Thyroid gland (tissue), 4 donors: ENCODE results near the gene ACSS1. TPM values are rescaled to one million over a fixed set of nuclear protein-coding genes. Genes with fewer than 3 reads are reported as not detected.
A peak's percentile ranks its signal among the peaks of the same experiment; 100 is the strongest.

Experiments used
- DNase-seq, 2 donors: peaks; one replicate each; pipeline ENCODE4 v3.0.0-alpha.2; 2019
- H3K27ac ChIP-seq, 3 donors: fragments of 200-600 bp; sonication (generic); 1 replicate in 2 of 3; 2 replicates in 1 of 3; pipeline ENCODE4 v1.5.1; 2016 to 2019; ENCODE audit warnings: mild to moderate bottlenecking in 1 of 3, moderate library complexity in 1 of 3
- H3K27me3 ChIP-seq: fragments of 200-600 bp; sonication (generic); one replicate; pipeline ENCODE4 v1.5.1; 2019
- H3K36me3 ChIP-seq, 2 donors: fragments of 200-600 bp; sonication (generic); one replicate each; pipeline ENCODE4 v1.5.1; 2016 to 2019
- H3K4me1 ChIP-seq, 2 donors: fragments of 200-600 bp; sonication (generic); one replicate each; pipeline ENCODE4 v1.5.1; 2017 to 2019
- H3K4me3 ChIP-seq, 3 donors: fragments of 200-600 bp; sonication (generic); replicated peaks in 1 of 3; 1 replicate in 2 of 3; 2 replicates in 1 of 3; pipeline ENCODE4 v1.5.1; 2016; ENCODE audit warnings: mild to moderate bottlenecking in 1 of 3
- H3K9me3 ChIP-seq: fragments of 200-600 bp; sonication (generic); one replicate; pipeline ENCODE4 v1.5.1; 2017
- CTCF ChIP-seq, 6 experiments: fragments of 200-600 bp in 3 of 6; fragments of 450-650 bp in 3 of 6; sonication (generic) in 3 of 6; IDR thresholded peaks; one replicate each; pipeline ENCODE4 v1.5.1; 2016 to 2019; ENCODE audit warnings: antibody characterized with exemption in 6 of 6, mild to moderate bottlenecking in 2 of 6, inconsistent platforms in 1 of 6, moderate library complexity in 1 of 6
- POLR2A ChIP-seq, 2 donors: fragments of 450-650 bp; IDR thresholded peaks; one replicate each; pipeline ENCODE4 v1.6.1; 2017; ENCODE audit warnings: antibody characterized with exemption in 2 of 2, mild to moderate bottlenecking in 2 of 2, moderate library complexity in 1 of 2
- WGBS, 2 donors: methylation state at CpG; one replicate each; pipeline ENCODE4 v1.1.5; 2017; 5-methylcytosine and 5-hydroxymethylcytosine counted together
- intact Hi-C: fragments of 100-400 bp; cut with DNase I; formaldehyde crosslinking; loops from one replicate; pipeline ENCODE4 v1.15.1; 2023
- total RNA-seq, 4 donors: library from RNA; depleted of rRNA; stranded (reverse); fragments of >200 nt; gene quantifications; one replicate each; pipeline ENCODE4 v1.2.3, GENCODE V29; 2016

The ACSS1 gene
- total RNA-seq, 4 donors from 2014 or later, result 45.8 to 57.4 (median 52.1) TPM

GRCh38 chr20:25032065-25032477 is 25.9 kb downstream of the ACSS1 start:
- Histone ChIP-seq H3K36me3 (no peaks in the 10 kb centered on the region), H3K27me3 (no peaks in the 10 kb centered on the region), H3K9me3 (no peaks in the 10 kb centered on the region), H3K4me3 (no peak overlapping the region), H3K4me1 (peaks cover 33 to 51% of the 10 kb centered on the region in 2 donors), H3K27ac (peak overlapping the region in 2 of 3 donors; percentile 87 to 89)
- no peak for DNase-seq
- intact Hi-C loops, result no loop called here
- TF ChIP-seq CTCF (IDR thresholded peaks at IDR 0.05) (no peak), POLR2A (IDR thresholded peaks at IDR 0.05) (no peak)
- 96 to 98% methylated on average over 16 of the region's 16 CpGs for WGBS, 2 donors

DNA sequence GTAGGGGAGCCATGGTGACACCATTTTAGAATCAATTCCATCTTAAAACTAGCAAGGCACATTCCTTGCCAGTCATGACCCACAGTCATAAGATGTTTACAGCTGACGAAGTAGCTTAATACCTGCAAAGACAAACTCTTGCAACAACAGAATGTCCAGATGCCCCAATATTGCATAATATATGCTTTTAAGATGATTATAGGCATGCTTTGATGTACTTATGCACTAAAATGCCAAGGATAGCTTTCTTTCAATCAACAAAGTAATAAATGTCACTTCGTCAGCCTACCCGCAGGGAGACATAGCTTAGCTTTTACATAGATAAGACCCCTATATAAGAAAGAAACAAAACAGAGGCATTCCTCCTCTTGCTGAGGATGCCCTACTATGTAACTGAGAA is 26.7 kb downstream of the ACSS1 start:
- WGBS, 2 donors, result 83 to 97% methylated on average over 3 of the region's 3 CpGs
- no peaks in the 10 kb centered on the region for H3K27me3 ChIP-seq
- H3K9me3 ChIP-seq, result no peaks in the 10 kb centered on the region
- H3K36me3 ChIP-seq, result no peaks in the 10 kb centered on the region
- DNase-seq, result no peak
- TF ChIP-seq CTCF (IDR thresholded peaks at IDR 0.05), result no peak
- TF ChIP-seq POLR2A (IDR thresholded peaks at IDR 0.05), result no peak
- peaks cover 26 to 43% of the 10 kb centered on the region in 2 donors for H3K4me1 ChIP-seq
- H3K27ac ChIP-seq, result no peak overlapping the region
- intact Hi-C loops, result no loop called here
- H3K4me3 ChIP-seq, result no peak overlapping the region

GRCh38 chr20:25030649-25031207 is 27.2 kb downstream of the ACSS1 start:
- H3K4me1 ChIP-seq, result peaks cover 22 to 38% of the 10 kb centered on the region in 2 donors
- H3K9me3 ChIP-seq, result no peaks in the 10 kb centered on the region
- no peak overlapping the region for H3K27ac ChIP-seq
- WGBS, 2 donors, result 94 to 98% methylated on average over 8 of the region's 8 CpGs
- intact Hi-C loops, result no loop called here
- no peak for DNase-seq
- H3K27me3 ChIP-seq, result no peaks in the 10 kb centered on the region
- no peaks in the 10 kb centered on the region for H3K36me3 ChIP-seq
- H3K4me3 ChIP-seq, result no peak overlapping the region
- no peak for TF ChIP-seq CTCF (IDR thresholded peaks at IDR 0.05)
- TF ChIP-seq POLR2A (IDR thresholded peaks at IDR 0.05), result no peak

- 94 to 98% methylated on average over 5 of the region's 5 CpGs for WGBS, 2 donors
- Histone ChIP-seq H3K4me3 (no peak overlapping the region), H3K27me3 (no peaks in the 10 kb centered on the region), H3K4me1 (peaks cover 18 to 32% of the 10 kb centered on the region in 2 donors), H3K36me3 (no peaks in the 10 kb centered on the region), H3K27ac (no peak overlapping the region), H3K9me3 (no peaks in the 10 kb centered on the region)
- no peak for DNase-seq
- intact Hi-C loops, result no loop called here
- TF ChIP-seq CTCF (IDR thresholded peaks at IDR 0.05) (no peak), POLR2A (IDR thresholded peaks at IDR 0.05) (no peak)
Measured at GRCh38 chr20:25030007-25030648, 27.8 kb downstream of the ACSS1 start.

DNA sequence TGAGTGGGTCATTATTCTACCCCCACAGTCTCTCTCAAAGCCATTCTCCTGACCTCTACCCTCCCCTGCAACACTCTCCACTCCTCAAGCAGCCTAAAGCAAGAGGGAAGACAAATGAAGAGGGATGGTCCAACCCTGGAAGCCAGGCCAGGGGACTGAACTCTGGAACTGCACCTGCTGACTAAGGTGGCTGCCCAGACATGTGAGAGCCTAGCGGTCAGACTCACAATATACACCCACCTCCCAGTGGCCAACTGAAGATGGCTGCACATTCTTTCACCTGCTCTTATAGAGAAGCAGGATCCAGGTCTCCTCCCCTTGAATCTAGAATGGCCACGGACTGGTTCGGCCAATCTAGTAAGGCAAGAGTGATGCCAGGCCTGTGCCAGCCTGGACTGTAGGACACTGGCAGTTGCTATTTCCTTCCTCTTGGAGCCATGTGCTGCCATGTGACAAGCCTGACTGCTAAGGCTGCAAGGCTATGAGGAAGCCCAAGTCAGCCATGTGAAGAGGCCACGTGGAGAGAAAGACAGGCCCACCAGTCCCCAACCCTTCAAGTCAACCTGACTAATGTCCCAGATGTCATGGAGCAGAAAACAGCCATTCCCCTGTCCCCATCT is 31.8 kb downstream of the ACSS1 start:
- Histone ChIP-seq H3K27ac (no peak overlapping the region), H3K9me3 (no peaks in the 10 kb centered on the region), H3K27me3 (no peaks in the 10 kb centered on the region), H3K4me3 (no peak overlapping the region), H3K4me1 (peaks cover 18 to 28% of the 10 kb centered on the region in 2 donors), H3K36me3 (no peaks in the 10 kb centered on the region)
- peak in 1 of 2 donors; percentile 8 for DNase-seq
- 89 to 90% methylated on average over 4 of the region's 4 CpGs for WGBS, 2 donors
- intact Hi-C loops, result no loop called here
- TF ChIP-seq CTCF (IDR thresholded peaks at IDR 0.05) (no peak), POLR2A (IDR thresholded peaks at IDR 0.05) (no peak)
